Measurements from ENCODE around the gene ZAR1. TPM values are rescaled to one million over a fixed set of nuclear protein-coding genes. Genes with fewer than 3 reads are reported as not detected.

Gene ZAR1
- total RNA-seq, 1 experiment from 2014 or later = not detected

GRCh38 chr4:48498895-48499294, 8.8 kb downstream of the ZAR1 start:
- no peaks in the 10 kb centered on the region for H3K9me3 ChIP-seq (ENCODE audit: insufficient read depth, low read depth)
- intact Hi-C loops (cut with micrococcal nuclease; ENCODE audit: unreplicated experiment) = no loop called here
- peaks cover 19% of the 10 kb centered on the region for H3K36me3 ChIP-seq (ENCODE audit: low read depth)
- BruUV-seq (replicated peaks) = no TSS peak
- no peak overlapping the region for H3K27ac ChIP-seq
- no peak overlapping the region for H2AFZ ChIP-seq
- ChIA-PET POLR2A (ENCODE audit: unreplicated experiment) (no interaction called here), CTCF (no interaction called here)
- H3K4me1 ChIP-seq (replicated peaks; ENCODE audit: insufficient read depth) = no peaks in the 10 kb centered on the region
- no peak overlapping the region for H3K4me3 ChIP-seq
- DNase-seq = no peak
- no peaks in the 10 kb centered on the region for H4K20me1 ChIP-seq (ENCODE audit: insufficient read depth)
- no peak overlapping the region for H3K4me2 ChIP-seq
- no peaks in the 10 kb centered on the region for H3K27me3 ChIP-seq (ENCODE audit: insufficient read depth, low read depth)
- H3K79me2 ChIP-seq (ENCODE audit: low read depth) = no peaks in the 10 kb centered on the region
- H3F3A ChIP-seq (ENCODE audit: insufficient read depth, low read depth) = no peaks in the 10 kb centered on the region
- TF ChIP-seq EZH2 (IDR thresholded peaks at IDR 0.05; ENCODE audit: low read depth) (no peak), CTCF (conservative IDR thresholded peaks at IDR 0.05) (no peak)
- H3K9me2 ChIP-seq (ENCODE audit: insufficient read depth) = no peaks in the 10 kb centered on the region

GRCh38 chr4:48499551-48500066, 9.6 kb downstream of the ZAR1 start:
- H4K20me1 ChIP-seq (ENCODE audit: insufficient read depth) = no peaks in the 10 kb centered on the region
- no peak overlapping the region for H2AFZ ChIP-seq
- H3K9me2 ChIP-seq (ENCODE audit: insufficient read depth) = no peaks in the 10 kb centered on the region
- H3K4me3 ChIP-seq = no peak overlapping the region
- no peak for DNase-seq
- peaks cover 19% of the 10 kb centered on the region for H3K36me3 ChIP-seq (ENCODE audit: low read depth)
- no peaks in the 10 kb centered on the region for H3K27me3 ChIP-seq (ENCODE audit: insufficient read depth, low read depth)
- no peaks in the 10 kb centered on the region for H3F3A ChIP-seq (ENCODE audit: insufficient read depth, low read depth)
- no peaks in the 10 kb centered on the region for H3K79me2 ChIP-seq (ENCODE audit: low read depth)
- ChIA-PET CTCF (no interaction called here), POLR2A (ENCODE audit: unreplicated experiment) (no interaction called here)
- H3K4me1 ChIP-seq (replicated peaks; ENCODE audit: insufficient read depth) = no peaks in the 10 kb centered on the region
- TF ChIP-seq EZH2 (IDR thresholded peaks at IDR 0.05; ENCODE audit: low read depth) (no peak), CTCF (conservative IDR thresholded peaks at IDR 0.05) (no peak)
- intact Hi-C loops (cut with micrococcal nuclease; ENCODE audit: unreplicated experiment) = no loop called here
- BruUV-seq (replicated peaks) = no TSS peak
- no peak overlapping the region for H3K27ac ChIP-seq
- H3K4me2 ChIP-seq = no peak overlapping the region
- H3K9me3 ChIP-seq (ENCODE audit: insufficient read depth, low read depth) = no peaks in the 10 kb centered on the region

GRCh38 chr4:48503233-48504025, 13.4 kb downstream of the ZAR1 start:
- Histone ChIP-seq H3F3A (ENCODE audit: insufficient read depth, low read depth) (no peaks in the 10 kb centered on the region), H3K4me2 (no peak overlapping the region), H3K36me3 (ENCODE audit: low read depth) (peaks cover 25% of the 10 kb centered on the region), H3K79me2 (ENCODE audit: low read depth) (no peaks in the 10 kb centered on the region), H2AFZ (no peak overlapping the region), H3K4me3 (no peak overlapping the region), H3K9me2 (ENCODE audit: insufficient read depth) (no peaks in the 10 kb centered on the region), H3K4me1 (replicated peaks; ENCODE audit: insufficient read depth) (no peaks in the 10 kb centered on the region), H4K20me1 (ENCODE audit: insufficient read depth) (no peaks in the 10 kb centered on the region), H3K27ac (no peak overlapping the region), H3K27me3 (ENCODE audit: insufficient read depth, low read depth) (no peaks in the 10 kb centered on the region), H3K9me3 (ENCODE audit: insufficient read depth, low read depth) (no peaks in the 10 kb centered on the region)
- no peak for DNase-seq
- CTCF ChIA-PET = no interaction called here
- intact Hi-C loops (cut with micrococcal nuclease; ENCODE audit: unreplicated experiment) = no loop called here
- BruUV-seq (replicated peaks) = no TSS peak
- no peak for TF ChIP-seq EZH2 (IDR thresholded peaks at IDR 0.05; ENCODE audit: low read depth)
- no peak for TF ChIP-seq CTCF (conservative IDR thresholded peaks at IDR 0.05)
- POLR2A ChIA-PET (ENCODE audit: unreplicated experiment) = no interaction called here
